HCT116 (cell line): ENCODE data around the gene LOXL1. TPM values are rescaled to one million over a fixed set of nuclear protein-coding genes. Genes with fewer than 3 reads are reported as not detected.

Source experiments
- ATAC-seq: fragments of 200-7000 bp; cut with Tn5 transposase; 2 replicates; pipeline ENCODE4 v1.9.1; 2020; ENCODE audit warnings: mild to moderate bottlenecking, moderate library complexity
- BruUV-seq: library from RNA; stranded (reverse); fragments of 400-500 nt; replicated peaks from 2 replicates; lab custom pipeline; 2021; lab: Mats Ljungman, UMichigan
- CTCF ChIA-PET: fragments of 300-600 bp; sonication (Branson Sonifier 250); formaldehyde crosslinking; loops from one replicate; lab custom pipeline; 2021; ENCODE audit warnings: antibody characterized with exemption; lab: Charles Lee
- POLR2A ChIA-PET: fragments of 300-600, 350-600 bp; sonication (Branson Sonifier 250); formaldehyde crosslinking; loops from one replicate; lab custom pipeline; 2021; ENCODE audit warnings: antibody characterized with exemption; lab: Charles Lee
- RAD21 ChIA-PET, 2 experiments: fragments of 300-600 bp; sonication (Branson Sonifier 250); formaldehyde crosslinking; loops; one replicate each; lab custom pipeline; 2023; ENCODE audit warnings: low total read pairs in 2 of 2; ENCODE audit not compliant: uncharacterized antibody in 2 of 2, unreplicated experiment in 2 of 2, low non-redundant PET in 1 of 2; lab: Charles Lee
- DNase-seq: peaks from one replicate; pipeline ENCODE4 v3.0.0-alpha.2; 2010; ENCODE audit warnings: low read depth, low spot score
- H2AFZ ChIP-seq: fragments of 200-600 bp; shearing (Covaris generic), sonication (generic); 2 replicates; pipeline ENCODE4 v1.6.1; 2017; ENCODE audit warnings: low read depth, mixed run types, mixed read lengths, antibody characterized with exemption, low read length; ENCODE audit not compliant: poor library complexity, severe bottlenecking
- H3K27ac ChIP-seq: 2 replicates; pipeline ENCODE4 v1.5.1; 2012; ENCODE audit warnings: low read depth, low read length
- H3K27me3 ChIP-seq: fragments of 200-600 bp; sonication (generic); 2 replicates; pipeline ENCODE4 v1.6.1; 2016; ENCODE audit warnings: mixed run types, low read length, mixed read lengths; ENCODE audit not compliant: insufficient read depth
- H3K36me3 ChIP-seq, 2 experiments: fragments of 200-500 bp in 1 of 2; fragments of 200-600 bp in 1 of 2; sonication (Bioruptor generic) in 1 of 2; sonication (generic) in 1 of 2; 2 replicates each; pipeline versions ENCODE4 v1.5.1 to v1.6.1; 2014 to 2016; ENCODE audit warnings: low read length in 2 of 2, inconsistent platforms in 1 of 2, mixed read lengths in 1 of 2, mixed run types in 1 of 2; ENCODE audit not compliant: insufficient read depth in 2 of 2, control insufficient read depth in 1 of 2
- H3K4me1 ChIP-seq, 2 experiments: fragments of 200-600 bp in 1 of 2; sonication (generic) in 1 of 2; 2 replicates each; pipeline versions ENCODE4 v1.5.1 to v1.6.1; 2012 to 2017; ENCODE audit warnings: low read length in 2 of 2, inconsistent platforms in 1 of 2, mild to moderate bottlenecking in 1 of 2, mixed read lengths in 1 of 2, mixed run types in 1 of 2, moderate library complexity in 1 of 2; ENCODE audit not compliant: insufficient read depth in 2 of 2, control insufficient read depth in 1 of 2
- H3K4me2 ChIP-seq: fragments of 200-600 bp; sonication (generic); 2 replicates; pipeline ENCODE4 v1.6.1; 2017; ENCODE audit warnings: mixed run types, low read length, mixed read lengths
- H3K4me3 ChIP-seq, 2 experiments: fragments of 200-600 bp in 1 of 2; sonication (generic) in 1 of 2; replicated peaks in 1 of 2; 2 replicates each; pipeline ENCODE4 v1.5.1; 2011 to 2016; ENCODE audit warnings: low read length in 2 of 2, control low read depth in 1 of 2, low read depth in 1 of 2, mild to moderate bottlenecking in 1 of 2, mixed read lengths in 1 of 2, mixed run types in 1 of 2
- H3K79me2 ChIP-seq: fragments of 200-600 bp; sonication (generic); 2 replicates; pipeline ENCODE4 v1.6.1; 2017; ENCODE audit warnings: mild to moderate bottlenecking, mixed run types, low read length, moderate library complexity, mixed read lengths; ENCODE audit not compliant: insufficient read depth
- H3K9ac ChIP-seq: fragments of 200-600 bp; sonication (generic); 2 replicates; pipeline ENCODE4 v1.6.1; 2016; ENCODE audit warnings: low read length, mixed read lengths
- H3K9me2 ChIP-seq: fragments of 200-600 bp; sonication (generic), shearing (Covaris generic); 2 replicates; pipeline ENCODE4 v1.6.1; 2017; ENCODE audit warnings: mixed run types, mild to moderate bottlenecking, moderate library complexity; ENCODE audit not compliant: insufficient read depth
- H3K9me3 ChIP-seq, 2 experiments: fragments of 200-500 bp in 1 of 2; fragments of 200-600 bp in 1 of 2; sonication (Bioruptor generic) in 1 of 2; sonication (generic) in 1 of 2; 2 replicates each; pipeline ENCODE4 v1.6.1; 2014 to 2017; ENCODE audit warnings: low read length in 2 of 2, mixed read lengths in 2 of 2, inconsistent platforms in 1 of 2, low read depth in 1 of 2, mild to moderate bottlenecking in 1 of 2, mixed run types in 1 of 2, moderate library complexity in 1 of 2; ENCODE audit not compliant: control insufficient read depth in 1 of 2, insufficient read depth in 1 of 2
- H4K20me1 ChIP-seq: fragments of 200-600 bp; sonication (generic), shearing (Covaris generic); 2 replicates; pipeline ENCODE4 v1.6.1; 2017; ENCODE audit warnings: mixed run types, mild to moderate bottlenecking, moderate library complexity; ENCODE audit not compliant: insufficient read depth
- ATF3 ChIP-seq: IDR thresholded peaks from 2 replicates; pipeline ENCODE4 v1.6.1; 2012
- CBX3 ChIP-seq: IDR thresholded peaks from 2 replicates; pipeline ENCODE4 v1.6.1; 2012; ENCODE audit warnings: low read depth
- CEBPB ChIP-seq: IDR thresholded peaks from 2 replicates; pipeline ENCODE4 v1.6.1; 2012; ENCODE audit warnings: low read depth
- ELF1 ChIP-seq: IDR thresholded peaks from 2 replicates; pipeline ENCODE4 v1.6.1; 2012; ENCODE audit warnings: low read depth, borderline replicate concordance
- EZH2 ChIP-seq: fragments of 200-600 bp; sonication (generic); IDR thresholded peaks from 2 replicates; pipeline ENCODE4 v1.6.1; 2017; ENCODE audit warnings: antibody characterized with exemption, mixed run types
- FOSL1 ChIP-seq: IDR thresholded peaks from 2 replicates; pipeline ENCODE4 v1.6.1; 2012; ENCODE audit warnings: low read depth
- JUND ChIP-seq: IDR thresholded peaks from 2 replicates; pipeline ENCODE4 v1.6.1; 2012
- MAX ChIP-seq: IDR thresholded peaks from 2 replicates; pipeline ENCODE4 v1.6.1; 2012
- POLR2AphosphoS5 ChIP-seq: IDR thresholded peaks from 2 replicates; pipeline ENCODE4 v1.6.1; 2011; ENCODE audit warnings: mild to moderate bottlenecking, low read depth, low read length, moderate library complexity
- RAD21 ChIP-seq: IDR thresholded peaks from 2 replicates; pipeline ENCODE4 v1.6.1; 2012; ENCODE audit warnings: low read depth, mild to moderate bottlenecking
- SIN3A ChIP-seq: IDR thresholded peaks from 2 replicates; pipeline ENCODE4 v1.6.1; 2012; ENCODE audit warnings: low read depth
- SP1 ChIP-seq: IDR thresholded peaks from 2 replicates; pipeline ENCODE4 v1.6.1; 2012; ENCODE audit warnings: low read depth
- SRF ChIP-seq: IDR thresholded peaks from 2 replicates; pipeline ENCODE4 v1.6.1; 2012; ENCODE audit warnings: low read depth
- TCF7L2 ChIP-seq: IDR thresholded peaks from 2 replicates; pipeline ENCODE4 v1.7.0; 2011; ENCODE audit warnings: borderline replicate concordance, inconsistent platforms; ENCODE audit not compliant: insufficient read depth, insufficient read length; ENCODE audit errors: extremely low read depth
- YY1 ChIP-seq: IDR thresholded peaks from 2 replicates; pipeline ENCODE4 v1.6.1; 2011; ENCODE audit warnings: low read length, low read depth, moderate library complexity, mild to moderate bottlenecking; ENCODE audit not compliant: insufficient replicate concordance; ENCODE audit errors: extremely low read depth
- ZFX ChIP-seq: fragments of 450-650 bp; IDR thresholded peaks from 2 replicates; pipeline ENCODE4 v1.6.1; 2017
- ZNF274 ChIP-seq: fragments of 200-500 bp; sonication (Bioruptor generic); IDR thresholded peaks from 2 replicates; pipeline ENCODE4 v1.6.1; 2014; ENCODE audit warnings: mild to moderate bottlenecking, low read depth, low read length, inconsistent platforms
- intact Hi-C: fragments of 100-400 bp; cut with micrococcal nuclease; formaldehyde crosslinking; loops from 2 replicates; pipeline ENCODE4 v1.10.0; 2022
- total RNA-seq: library from RNA; stranded (reverse); gene quantifications from one replicate; pipeline ENCODE4 v1.2.1, GENCODE V29; 2021; ENCODE audit not compliant: unreplicated experiment

Gene LOXL1
- total RNA-seq, 1 experiment from 2014 or later: 14.9 TPM

- TF ChIP-seq ZFX: no peak
- 0 out of 2 replicates have a peak, but pooled peaks have one; percentile 35 for TF ChIP-seq MAX
Measured at GRCh38 chr15:73994413-73994883, 68.2 kb downstream of the LOXL1 start, which contains the start of gene PML (continued).

GRCh38 chr15:73994912-73995622 is 68.8 kb downstream of the LOXL1 start:
- intact Hi-C loops: no loop called here
- no peaks in the 10 kb centered on the region for H3K27me3 ChIP-seq
- POLR2A ChIA-PET: interaction anchor here (0.8 to 1.4 kb wide), 2 partner anchors 12 to 53 kb away, joined by 3 to 7 read pairs; no protein-coding TSS in a partner anchor
- H3K4me2 ChIP-seq: peak overlapping the region; percentile 86
- peaks cover 6% of the 10 kb centered on the region for H3K79me2 ChIP-seq
- peak overlapping the region; percentile 9; the same call in 1 of the 2 replicates for H3K27ac ChIP-seq
- H2AFZ ChIP-seq: no peak overlapping the region
- ATAC-seq (peak; percentile 17), DNase-seq (no peak)
- TF ChIP-seq ATF3 (no peak), SIN3A (no peak), SP1 (no peak), FOSL1 (no peak), YY1 (no peak), TCF7L2 (no peak), ZFX (no peak), CEBPB (no peak), JUND (no peak), POLR2AphosphoS5 (no peak), ZNF274 (no peak), RAD21 (no peak), CBX3 (no peak), MAX (no peak; the same call in 1 of the 2 replicates), SRF (no peak), ELF1 (no peak), EZH2 (no peak)
- RAD21 ChIA-PET: no interaction called here
- H3K9ac ChIP-seq: peak overlapping the region; percentile 77
- no peaks in the 10 kb centered on the region for H3K9me2 ChIP-seq
- H3K4me1 ChIP-seq: peaks cover 13 to 38% of the 10 kb centered on the region in 2 experiments; a peak in 3 of 4 replicates
- H3K36me3 ChIP-seq: 0 out of 4 replicates have a peak, but pooled peaks cover 0 to 11% of the 10 kb centered on the region in 2 experiments
- peak overlapping the region; percentile 84 to 88 for H3K4me3 ChIP-seq
- TSS peak; percentile 48 for BruUV-seq
- CTCF ChIA-PET: interaction anchor here (0.7 to 2.1 kb wide), 13 partner anchors 10 to 326 kb away, joined by 3 to 16 read pairs (median 4); no protein-coding TSS in a partner anchor
- H4K20me1 ChIP-seq: no peaks in the 10 kb centered on the region
- no peaks in the 10 kb centered on the region for H3K9me3 ChIP-seq
